ENCODE data around the gene CGRRF1. TPM values are rescaled to one million over a fixed set of nuclear protein-coding genes. Genes with fewer than 3 reads are reported as not detected.

CGRRF1 gene
- polyA plus RNA-seq, 1 of the 3 experiments (the other 2 are of a cell fraction) = 6.4 TPM

DNA sequence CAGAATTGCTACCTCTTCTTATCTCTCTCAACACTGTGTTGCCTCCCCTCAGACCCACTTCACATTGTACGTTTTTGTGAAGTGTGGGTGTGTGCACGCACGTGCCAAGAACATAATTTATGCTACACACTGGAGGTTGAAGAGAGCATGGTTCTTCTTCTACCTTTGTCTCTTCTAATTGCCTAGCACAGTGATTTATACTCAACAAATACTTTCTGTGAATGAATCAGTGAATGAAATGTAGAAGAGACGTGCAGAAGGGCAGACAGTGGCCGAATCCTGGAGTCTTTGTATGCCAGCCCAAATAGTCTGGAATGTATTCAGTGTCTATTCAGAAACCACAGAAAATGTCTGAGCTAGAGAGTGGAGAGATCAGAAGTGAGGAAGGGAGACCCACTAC is 52.6 kb downstream of the CGRRF1 start (continued):
- TF ChIP-seq, protein P1, sequence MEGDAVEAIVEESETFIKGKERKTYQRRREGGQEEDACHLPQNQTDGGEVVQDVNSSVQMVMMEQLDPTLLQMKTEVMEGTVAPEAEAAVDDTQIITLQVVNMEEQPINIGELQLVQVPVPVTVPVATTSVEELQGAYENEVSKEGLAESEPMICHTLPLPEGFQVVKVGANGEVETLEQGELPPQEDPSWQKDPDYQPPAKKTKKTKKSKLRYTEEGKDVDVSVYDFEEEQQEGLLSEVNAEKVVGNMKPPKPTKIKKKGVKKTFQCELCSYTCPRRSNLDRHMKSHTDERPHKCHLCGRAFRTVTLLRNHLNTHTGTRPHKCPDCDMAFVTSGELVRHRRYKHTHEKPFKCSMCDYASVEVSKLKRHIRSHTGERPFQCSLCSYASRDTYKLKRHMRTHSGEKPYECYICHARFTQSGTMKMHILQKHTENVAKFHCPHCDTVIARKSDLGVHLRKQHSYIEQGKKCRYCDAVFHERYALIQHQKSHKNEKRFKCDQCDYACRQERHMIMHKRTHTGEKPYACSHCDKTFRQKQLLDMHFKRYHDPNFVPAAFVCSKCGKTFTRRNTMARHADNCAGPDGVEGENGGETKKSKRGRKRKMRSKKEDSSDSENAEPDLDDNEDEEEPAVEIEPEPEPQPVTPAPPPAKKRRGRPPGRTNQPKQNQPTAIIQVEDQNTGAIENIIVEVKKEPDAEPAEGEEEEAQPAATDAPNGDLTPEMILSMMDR (IDR thresholded peaks at IDR 0.05) = no peak
- TF ChIP-seq, protein P2, sequence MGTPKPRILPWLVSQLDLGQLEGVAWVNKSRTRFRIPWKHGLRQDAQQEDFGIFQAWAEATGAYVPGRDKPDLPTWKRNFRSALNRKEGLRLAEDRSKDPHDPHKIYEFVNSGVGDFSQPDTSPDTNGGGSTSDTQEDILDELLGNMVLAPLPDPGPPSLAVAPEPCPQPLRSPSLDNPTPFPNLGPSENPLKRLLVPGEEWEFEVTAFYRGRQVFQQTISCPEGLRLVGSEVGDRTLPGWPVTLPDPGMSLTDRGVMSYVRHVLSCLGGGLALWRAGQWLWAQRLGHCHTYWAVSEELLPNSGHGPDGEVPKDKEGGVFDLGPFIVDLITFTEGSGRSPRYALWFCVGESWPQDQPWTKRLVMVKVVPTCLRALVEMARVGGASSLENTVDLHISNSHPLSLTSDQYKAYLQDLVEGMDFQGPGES (IDR thresholded peaks at IDR 0.05; ENCODE audit: low read depth, low read length) = no peak
- TF ChIP-seq NFIC (IDR thresholded peaks at IDR 0.05; ENCODE audit: borderline replicate concordance) = peak; percentile 38; the same call in 1 of the 2 replicates
- TF ChIP-seq TAF1 (IDR thresholded peaks at IDR 0.05; ENCODE audit: borderline replicate concordance, low read depth, low read length) = no peak
- no peak for TF ChIP-seq TEAD4 (IDR thresholded peaks at IDR 0.05; ENCODE audit: borderline replicate concordance, insufficient read depth)
- no peak for TF ChIP-seq RXRA (IDR thresholded peaks at IDR 0.05; ENCODE audit: borderline replicate concordance, low read depth)
- no peak for TF ChIP-seq MAX (IDR thresholded peaks at IDR 0.05; ENCODE audit: low read depth)

DNA sequence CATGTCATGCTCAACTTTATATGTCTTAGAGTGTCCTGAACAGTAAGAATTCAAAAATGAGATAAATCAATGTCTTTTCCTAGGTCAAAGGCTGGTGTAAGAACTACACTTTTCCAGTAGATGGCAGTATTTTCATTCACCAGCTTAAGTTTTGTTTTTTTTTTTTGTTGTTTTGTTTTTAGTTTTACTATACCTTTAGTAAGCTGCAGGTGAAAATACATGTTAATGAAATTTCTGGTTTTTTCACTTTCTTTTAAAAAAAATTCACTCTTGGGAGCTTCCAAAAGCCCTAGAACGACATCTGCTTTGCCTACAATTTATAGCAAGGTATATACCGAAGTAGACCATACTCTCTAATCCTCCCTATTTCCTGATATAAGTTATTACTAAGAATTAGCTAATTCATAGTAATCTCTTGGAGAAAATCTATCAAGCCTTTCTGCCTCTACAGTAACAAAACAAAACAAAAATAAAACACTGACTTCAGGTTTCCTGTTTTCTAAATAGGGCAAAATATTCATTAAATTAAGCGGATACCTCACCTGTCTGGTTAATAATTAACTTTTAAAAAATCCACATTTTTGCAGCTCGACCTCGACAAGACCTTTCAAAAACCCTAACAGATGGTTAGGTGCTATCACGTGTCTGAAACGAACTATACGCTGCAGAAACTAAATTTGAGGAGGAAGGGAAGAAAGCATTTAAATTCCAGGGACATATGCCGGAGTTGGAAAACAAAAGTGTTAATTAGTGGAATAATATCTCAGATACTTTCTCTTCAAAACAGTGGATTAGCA is 54.6 kb downstream of the CGRRF1 start:
- peaks cover 42% of the 10 kb centered on the region for H3K79me2 ChIP-seq (ENCODE audit: insufficient read depth)
- H3F3A ChIP-seq (replicated peaks; ENCODE audit: insufficient read depth) = peaks cover 34% of the 10 kb centered on the region
- DNase-seq = peak; percentile 33
- POLR2A ChIA-PET = interaction anchor here (0.6 to 3.5 kb wide), 5 partner anchors 20 to 487 kb away, joined by 3 to 14 read pairs (median 3); partner anchors contain the start of gene MAPK1IP1L
- H3K9me2 ChIP-seq = no peaks in the 10 kb centered on the region
- 21% methylated on average over 9 of the region's 9 CpGs for WGBS (ENCODE audit: low lambda C conversion rate)
- H3K4me3 ChIP-seq (ENCODE audit: low read depth in 2 of 2, low read length in 1 of 2) = peak overlapping the region; percentile 70 to 73
- peak overlapping the region; percentile 95 for H3K9ac ChIP-seq
- H4K20me1 ChIP-seq (ENCODE audit: insufficient read depth) = peaks cover 9% of the 10 kb centered on the region
- H3K27me3 ChIP-seq (ENCODE audit: insufficient read depth) = no peaks in the 10 kb centered on the region
- H3K36me3 ChIP-seq (replicated peaks in 1 of 2; ENCODE audit: control insufficient read depth in 1 of 2, insufficient read depth in 2 of 2, low read length in 1 of 2) = peaks cover 0 to 3% of the 10 kb centered on the region in 2 experiments
- no peaks in the 10 kb centered on the region for H3K9me3 ChIP-seq
- H3K4me1 ChIP-seq (ENCODE audit: control insufficient read depth in 1 of 2, insufficient read depth in 2 of 2, low read depth in 1 of 2, low read length in 1 of 2) = peaks cover 12 to 18% of the 10 kb centered on the region in 2 experiments
- CTCF ChIA-PET = interaction anchor here (0.6 to 7.3 kb wide), 65 partner anchors 10 to 589 kb away, joined by 3 to 171 read pairs (median 4); partner anchors contain the start of genes CGRRF1 and GCH1
- H3K4me2 ChIP-seq = peak overlapping the region; percentile 93
- no peak overlapping the region for H2AFZ ChIP-seq (ENCODE audit: low read depth)
- TF ChIP-seq NFIC (IDR thresholded peaks at IDR 0.05; ENCODE audit: borderline replicate concordance) (no peak), JUND (IDR thresholded peaks at IDR 0.05) (no peak), ELF1 (IDR thresholded peaks at IDR 0.05) (no peak), RAD21 (IDR thresholded peaks at IDR 0.05; ENCODE audit: low read length) (peak; percentile 86), SMC3 (IDR thresholded peaks at IDR 0.05; ENCODE audit: low read depth, low read length) (peak; percentile 49)
- TF ChIP-seq, protein P3, sequence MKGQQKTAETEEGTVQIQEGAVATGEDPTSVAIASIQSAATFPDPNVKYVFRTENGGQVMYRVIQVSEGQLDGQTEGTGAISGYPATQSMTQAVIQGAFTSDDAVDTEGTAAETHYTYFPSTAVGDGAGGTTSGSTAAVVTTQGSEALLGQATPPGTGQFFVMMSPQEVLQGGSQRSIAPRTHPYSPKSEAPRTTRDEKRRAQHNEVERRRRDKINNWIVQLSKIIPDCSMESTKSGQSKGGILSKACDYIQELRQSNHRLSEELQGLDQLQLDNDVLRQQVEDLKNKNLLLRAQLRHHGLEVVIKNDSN (IDR thresholded peaks at IDR 0.05; ENCODE audit: borderline replicate concordance, low read depth) = peak; percentile 24; the same call in 1 of the 2 replicates
- TF ChIP-seq, protein P1 (IDR thresholded peaks at IDR 0.05) = peak; percentile 92
- TF ChIP-seq, protein P4, sequence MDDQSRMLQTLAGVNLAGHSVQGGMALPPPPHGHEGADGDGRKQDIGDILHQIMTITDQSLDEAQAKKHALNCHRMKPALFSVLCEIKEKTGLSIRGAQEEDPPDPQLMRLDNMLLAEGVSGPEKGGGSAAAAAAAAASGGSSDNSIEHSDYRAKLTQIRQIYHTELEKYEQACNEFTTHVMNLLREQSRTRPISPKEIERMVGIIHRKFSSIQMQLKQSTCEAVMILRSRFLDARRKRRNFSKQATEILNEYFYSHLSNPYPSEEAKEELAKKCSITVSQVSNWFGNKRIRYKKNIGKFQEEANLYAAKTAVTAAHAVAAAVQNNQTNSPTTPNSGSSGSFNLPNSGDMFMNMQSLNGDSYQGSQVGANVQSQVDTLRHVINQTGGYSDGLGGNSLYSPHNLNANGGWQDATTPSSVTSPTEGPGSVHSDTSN (IDR thresholded peaks at IDR 0.05) = peak; percentile 38
- peak overlapping the region; percentile 82 to 93 for H3K27ac ChIP-seq (ENCODE audit: low read depth in 2 of 2, low read length in 1 of 2)
